Prostate gland (tissue), 2 donors: ENCODE results near the gene APLF. TPM values are rescaled to one million over a fixed set of nuclear protein-coding genes. Genes with fewer than 3 reads are reported as not detected.

Experiments
- DNase-seq: peaks from one replicate; pipeline ENCODE4 v3.0.0-alpha.2; 2019; ENCODE audit warnings: low spot score
- H3K27ac ChIP-seq, 2 donors: fragments of 200-600 bp; sonication (generic); 2 replicates each; pipeline ENCODE4 v1.5.1; 2017 to 2019
- H3K27me3 ChIP-seq: fragments of 200-600 bp; sonication (generic); replicated peaks from 2 replicates; pipeline ENCODE4 v1.5.1; 2019; ENCODE audit not compliant: insufficient read depth
- H3K36me3 ChIP-seq, 2 donors: fragments of 200-600 bp; sonication (generic); 1 replicate in 1 of 2; 2 replicates in 1 of 2; pipeline versions ENCODE4 v1.5.1 to v1.8.1; 2017 to 2019
- H3K4me1 ChIP-seq: fragments of 200-600 bp; sonication (generic); replicated peaks from 2 replicates; pipeline ENCODE4 v1.5.1; 2019
- H3K4me3 ChIP-seq, 2 donors: fragments of 200-600 bp; sonication (generic); 2 replicates each; pipeline ENCODE4 v1.5.1; 2017 to 2019
- H3K9me3 ChIP-seq: fragments of 200-600 bp; sonication (generic); 2 replicates; pipeline ENCODE4 v1.5.1; 2017
- POLR2A ChIP-seq: fragments of 450-650 bp; IDR thresholded peaks from one replicate; pipeline ENCODE4 v1.6.1; 2016; ENCODE audit warnings: antibody characterized with exemption, mild to moderate bottlenecking
- POLR2AphosphoS5 ChIP-seq: sonication (generic); formaldehyde crosslinking; IDR thresholded peaks from one replicate; pipeline ENCODE4 v1.6.1; 2017; ENCODE audit warnings: antibody characterized with exemption
- WGBS: methylation state at CpG from one replicate; pipeline ENCODE4 v1.1.5; 2018; 5-methylcytosine and 5-hydroxymethylcytosine counted together
- intact Hi-C: fragments of 100-400 bp; cut with DNase I; formaldehyde crosslinking; loops from one replicate; pipeline ENCODE4 v1.14.2; 2022
- total RNA-seq, 2 donors: library from RNA; depleted of rRNA; stranded (reverse); fragments of >200 nt; gene quantifications; one replicate each; pipeline ENCODE4 v1.1.0, GENCODE V29; 2016
- TF ChIP-seq, protein P1 (sequence below), 4 experiments: fragments of 200-600 bp in 2 of 4; fragments of 450-650 bp in 2 of 4; sonication (generic) in 2 of 4; IDR thresholded peaks; 1 replicate in 3 of 4; 2 replicates in 1 of 4; pipeline ENCODE4 v1.5.1; 2016 to 2019; ENCODE audit warnings: antibody characterized with exemption in 4 of 4, mild to moderate bottlenecking in 2 of 4, moderate library complexity in 2 of 4

The APLF gene
- total RNA-seq, 2 donors from 2014 or later, result 7.3 to 10.2 TPM

DNA sequence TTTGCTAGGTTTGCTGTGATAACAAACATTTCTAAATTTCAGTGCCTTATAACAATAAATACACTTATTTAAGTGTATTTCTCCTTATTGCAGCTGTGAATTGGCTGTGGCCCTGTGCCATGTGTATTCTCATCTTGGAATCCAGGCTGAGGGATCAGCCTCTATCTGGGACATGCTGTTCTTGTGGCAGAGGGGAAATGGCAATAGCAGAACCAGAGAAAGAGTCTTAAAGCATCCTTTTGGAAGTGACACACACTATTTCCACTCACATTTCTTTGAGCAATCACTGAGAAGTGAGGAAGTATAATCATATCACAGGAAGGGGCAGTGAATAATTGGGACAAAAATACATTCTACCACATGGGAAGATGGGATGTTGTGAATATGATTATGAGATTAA, 109.8 kb downstream of the APLF start:
- H3K4me1 ChIP-seq, result no peaks in the 10 kb centered on the region
- H3K27ac ChIP-seq, result no peak overlapping the region
- intact Hi-C loops, result no loop called here
- no peak overlapping the region for H3K4me3 ChIP-seq
- H3K9me3 ChIP-seq, result no peaks in the 10 kb centered on the region
- H3K27me3 ChIP-seq, result no peaks in the 10 kb centered on the region
- TF ChIP-seq, protein P1, sequence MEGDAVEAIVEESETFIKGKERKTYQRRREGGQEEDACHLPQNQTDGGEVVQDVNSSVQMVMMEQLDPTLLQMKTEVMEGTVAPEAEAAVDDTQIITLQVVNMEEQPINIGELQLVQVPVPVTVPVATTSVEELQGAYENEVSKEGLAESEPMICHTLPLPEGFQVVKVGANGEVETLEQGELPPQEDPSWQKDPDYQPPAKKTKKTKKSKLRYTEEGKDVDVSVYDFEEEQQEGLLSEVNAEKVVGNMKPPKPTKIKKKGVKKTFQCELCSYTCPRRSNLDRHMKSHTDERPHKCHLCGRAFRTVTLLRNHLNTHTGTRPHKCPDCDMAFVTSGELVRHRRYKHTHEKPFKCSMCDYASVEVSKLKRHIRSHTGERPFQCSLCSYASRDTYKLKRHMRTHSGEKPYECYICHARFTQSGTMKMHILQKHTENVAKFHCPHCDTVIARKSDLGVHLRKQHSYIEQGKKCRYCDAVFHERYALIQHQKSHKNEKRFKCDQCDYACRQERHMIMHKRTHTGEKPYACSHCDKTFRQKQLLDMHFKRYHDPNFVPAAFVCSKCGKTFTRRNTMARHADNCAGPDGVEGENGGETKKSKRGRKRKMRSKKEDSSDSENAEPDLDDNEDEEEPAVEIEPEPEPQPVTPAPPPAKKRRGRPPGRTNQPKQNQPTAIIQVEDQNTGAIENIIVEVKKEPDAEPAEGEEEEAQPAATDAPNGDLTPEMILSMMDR (IDR thresholded peaks at IDR 0.05), result no peak
- TF ChIP-seq POLR2A (no peak), POLR2AphosphoS5 (no peak)
- DNase-seq, result no peak
- H3K36me3 ChIP-seq, result no peaks in the 10 kb centered on the region

DNA sequence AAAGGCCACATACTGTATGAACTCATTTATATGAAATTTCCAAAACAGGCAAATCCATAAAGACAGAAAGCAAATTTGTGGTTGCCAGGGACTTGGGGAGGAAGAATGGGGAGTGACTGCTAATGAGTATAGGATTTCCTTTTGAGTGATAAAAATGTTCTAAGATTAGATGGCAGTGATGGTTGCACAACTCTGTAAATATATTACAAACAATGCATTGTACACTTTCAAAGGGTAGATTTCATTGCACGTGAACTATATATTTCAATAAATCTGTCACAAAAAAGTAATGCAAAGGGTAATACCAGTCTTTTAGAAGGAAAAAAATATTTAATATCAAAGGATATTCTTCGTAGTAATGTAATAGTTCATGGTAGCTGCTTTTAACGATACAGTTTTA, 112.3 kb downstream of the APLF start:
- Histone ChIP-seq H3K4me3 (no peak overlapping the region), H3K27ac (no peak overlapping the region), H3K36me3 (no peaks in the 10 kb centered on the region), H3K9me3 (no peaks in the 10 kb centered on the region), H3K27me3 (no peaks in the 10 kb centered on the region), H3K4me1 (no peaks in the 10 kb centered on the region)
- DNase-seq, result no peak
- TF ChIP-seq POLR2AphosphoS5 (no peak), POLR2A (no peak)
- TF ChIP-seq, protein P1 (IDR thresholded peaks at IDR 0.05), result no peak
- 81% methylated on average over 3 of the region's 3 CpGs for WGBS
- intact Hi-C loops, result no loop called here

- intact Hi-C loops, result no loop called here
- DNase-seq, result no peak
- no peaks in the 10 kb centered on the region for H3K4me1 ChIP-seq
- H3K27ac ChIP-seq, result no peak overlapping the region
- TF ChIP-seq POLR2A (no peak), POLR2AphosphoS5 (no peak)
- TF ChIP-seq, protein P1 (IDR thresholded peaks at IDR 0.05), result no peak
- no peak overlapping the region for H3K4me3 ChIP-seq
- H3K36me3 ChIP-seq, result no peaks in the 10 kb centered on the region
- H3K9me3 ChIP-seq, result no peaks in the 10 kb centered on the region
- whole genome bisulfite sequencing, result 46% methylated on average over 2 of the region's 2 CpGs
- H3K27me3 ChIP-seq, result no peaks in the 10 kb centered on the region
Observed at GRCh38 chr2:68588589-68588988, 121.2 kb downstream of the APLF start.

- Histone ChIP-seq H3K4me1 (no peaks in the 10 kb centered on the region), H3K4me3 (no peak overlapping the region), H3K27me3 (no peaks in the 10 kb centered on the region), H3K9me3 (no peaks in the 10 kb centered on the region), H3K27ac (no peak overlapping the region), H3K36me3 (no peaks in the 10 kb centered on the region)
- intact Hi-C loops, result no loop called here
- DNase-seq, result no peak
- TF ChIP-seq, protein P1 (IDR thresholded peaks at IDR 0.05), result no peak
- no peak for TF ChIP-seq POLR2AphosphoS5
- no peak for TF ChIP-seq POLR2A
- WGBS, result 82% methylated on average over 1 of the region's 1 CpG
Observed at GRCh38 chr2:68589963-68590362, 122.6 kb downstream of the APLF start.

DNA sequence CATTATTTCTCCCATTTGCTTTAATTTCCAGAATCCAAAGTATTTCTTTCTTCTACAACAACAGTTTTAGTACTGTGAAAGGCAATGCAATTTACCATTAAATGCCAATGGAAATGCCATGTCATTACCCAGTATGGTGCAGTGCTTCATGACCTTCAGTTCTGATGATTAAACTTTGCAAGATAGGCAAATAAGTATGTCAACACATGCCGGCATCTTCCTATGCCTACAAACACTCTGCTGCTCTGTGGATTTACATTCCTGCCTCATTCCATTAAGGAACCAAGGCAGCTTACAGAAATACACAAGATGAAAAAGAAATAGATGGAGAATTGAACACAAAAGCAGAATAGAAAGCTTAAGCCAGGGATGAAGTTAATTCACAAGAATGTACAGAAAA, 123.3 kb downstream of the APLF start:
- TF ChIP-seq POLR2AphosphoS5 (no peak), POLR2A (no peak)
- TF ChIP-seq, protein P1 (IDR thresholded peaks at IDR 0.05), result no peak
- intact Hi-C loops, result no loop called here
- Histone ChIP-seq H3K36me3 (no peaks in the 10 kb centered on the region), H3K27ac (no peak overlapping the region), H3K4me1 (no peaks in the 10 kb centered on the region), H3K27me3 (no peaks in the 10 kb centered on the region), H3K9me3 (no peaks in the 10 kb centered on the region), H3K4me3 (no peak overlapping the region)
- 57% methylated on average over 1 of the region's 1 CpG for WGBS
- no peak for DNase-seq
